ENCODE measurements around the gene NEK8.
"Not testable (repeated sequence)": the region's sequence is repeated elsewhere in the genome, so short reads cannot be mapped to it uniquely, and the experiment has no call there.

The NEK8 gene

DNA sequence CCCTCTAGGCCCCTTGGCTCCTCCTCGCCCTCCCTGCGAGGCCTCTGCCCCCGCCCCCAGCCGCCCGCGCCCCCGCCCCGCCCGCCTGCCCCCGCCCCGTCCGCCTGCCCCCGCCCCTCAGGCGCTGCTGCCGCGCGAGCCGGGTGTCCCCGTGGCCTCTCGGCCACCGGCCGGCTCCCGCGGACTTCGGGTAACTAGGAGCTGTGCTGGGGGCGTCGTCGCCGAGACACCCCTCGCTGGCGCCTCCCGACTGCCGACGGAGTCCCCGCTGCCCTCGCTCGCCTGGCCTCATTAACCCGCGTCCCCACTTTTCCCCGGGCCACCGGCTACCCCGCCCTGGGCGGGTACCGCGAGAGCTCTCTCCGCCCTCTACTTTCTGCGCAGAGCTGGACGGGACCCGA is 2.4 kb upstream of the NEK8 start, which contains the start of gene TLCD1:
Gene TLCD1, minus strand, starts transcription at position 8 of the 401 bp plus-strand sequence. CDS start 136 bp downstream, outside the sequence.
- H3K4me3 ChIP-seq (replicated peaks; ENCODE audit: low read depth, low read length), result peak within 1 kb of the TSS; percentile 70
- peak; percentile 74 for DNase-seq (ENCODE audit: low read depth)
- TF ChIP-seq, protein P1, sequence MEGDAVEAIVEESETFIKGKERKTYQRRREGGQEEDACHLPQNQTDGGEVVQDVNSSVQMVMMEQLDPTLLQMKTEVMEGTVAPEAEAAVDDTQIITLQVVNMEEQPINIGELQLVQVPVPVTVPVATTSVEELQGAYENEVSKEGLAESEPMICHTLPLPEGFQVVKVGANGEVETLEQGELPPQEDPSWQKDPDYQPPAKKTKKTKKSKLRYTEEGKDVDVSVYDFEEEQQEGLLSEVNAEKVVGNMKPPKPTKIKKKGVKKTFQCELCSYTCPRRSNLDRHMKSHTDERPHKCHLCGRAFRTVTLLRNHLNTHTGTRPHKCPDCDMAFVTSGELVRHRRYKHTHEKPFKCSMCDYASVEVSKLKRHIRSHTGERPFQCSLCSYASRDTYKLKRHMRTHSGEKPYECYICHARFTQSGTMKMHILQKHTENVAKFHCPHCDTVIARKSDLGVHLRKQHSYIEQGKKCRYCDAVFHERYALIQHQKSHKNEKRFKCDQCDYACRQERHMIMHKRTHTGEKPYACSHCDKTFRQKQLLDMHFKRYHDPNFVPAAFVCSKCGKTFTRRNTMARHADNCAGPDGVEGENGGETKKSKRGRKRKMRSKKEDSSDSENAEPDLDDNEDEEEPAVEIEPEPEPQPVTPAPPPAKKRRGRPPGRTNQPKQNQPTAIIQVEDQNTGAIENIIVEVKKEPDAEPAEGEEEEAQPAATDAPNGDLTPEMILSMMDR (IDR thresholded peaks at IDR 0.05; ENCODE audit: low read length, missing control alignments), result no peak

DNA sequence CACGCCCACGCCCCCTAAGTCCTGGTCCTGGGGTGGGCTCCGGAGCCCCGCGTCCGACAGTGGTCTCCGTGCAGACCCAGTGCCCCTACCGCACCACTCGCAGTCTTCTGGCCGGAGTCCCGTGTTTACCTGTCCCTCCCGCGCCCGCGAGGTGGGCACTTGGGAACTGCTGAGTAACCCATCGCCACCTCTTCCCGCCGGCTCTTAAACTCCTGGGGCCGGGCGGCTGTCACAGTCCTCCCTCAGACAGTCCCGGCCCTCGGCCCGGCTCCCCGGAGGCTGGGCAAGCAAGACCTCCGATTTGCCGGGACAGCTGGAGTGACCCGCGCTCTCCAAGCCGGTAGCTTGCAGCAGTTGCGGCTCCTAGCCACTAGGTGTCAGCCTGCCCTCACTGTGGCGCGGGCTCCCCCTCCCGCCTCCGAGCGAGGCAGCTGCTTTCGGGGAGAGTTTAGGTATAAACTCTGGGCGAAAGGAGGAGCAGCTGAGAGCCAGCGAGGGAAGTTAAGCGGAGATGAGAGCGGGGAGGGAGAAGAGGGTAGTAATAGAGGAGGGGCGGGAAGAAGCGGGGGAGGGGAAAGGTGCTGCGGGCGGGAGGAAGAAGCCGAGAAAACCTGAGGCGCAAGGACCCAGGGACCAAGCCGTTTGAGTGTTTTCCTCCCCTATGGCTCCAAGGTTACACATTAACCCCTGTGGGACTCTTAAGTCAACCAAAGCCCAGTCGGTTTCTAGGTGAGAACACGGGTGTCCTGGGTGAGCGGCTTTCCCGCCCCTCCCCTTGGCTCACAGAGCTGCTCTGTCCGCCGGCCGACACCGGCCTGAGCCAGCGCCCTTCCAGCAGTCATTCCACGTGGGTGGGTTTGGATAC is 1.7 kb upstream of the NEK8 start:
- TF ChIP-seq, protein P1 (IDR thresholded peaks at IDR 0.05; ENCODE audit: low read length, missing control alignments), result peak; percentile 89
- peak; percentile 94 for DNase-seq (ENCODE audit: low read depth)
- peak overlapping the region; percentile 70 for H3K4me3 ChIP-seq (replicated peaks; ENCODE audit: low read depth, low read length)

DNA sequence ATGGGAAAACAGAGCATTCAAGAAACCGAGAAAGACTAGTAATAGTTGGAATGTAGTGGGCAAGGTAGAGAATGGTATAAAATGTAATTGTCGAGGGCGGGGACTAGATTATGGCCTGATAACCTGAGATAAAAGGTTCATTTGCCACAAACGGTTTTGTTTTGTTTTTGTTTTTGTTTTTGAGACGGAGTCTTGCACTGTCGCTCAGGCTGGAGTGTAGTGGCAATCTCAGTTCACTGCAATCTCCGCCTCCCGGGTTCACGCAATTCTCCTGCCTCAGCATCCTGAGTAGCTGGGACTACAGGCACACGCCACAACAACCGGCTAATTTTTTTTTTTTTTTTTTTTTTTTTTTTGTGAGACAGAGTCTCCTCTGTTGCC is 1.4 kb downstream of the NEK8 start:
- TF ChIP-seq, protein P1 (IDR thresholded peaks at IDR 0.05; ENCODE audit: low read length, missing control alignments), result no peak
- H3K4me3 ChIP-seq (replicated peaks; ENCODE audit: low read depth, low read length), result no peak overlapping the region
- DNase-seq (ENCODE audit: low read depth), result no peak

DNA sequence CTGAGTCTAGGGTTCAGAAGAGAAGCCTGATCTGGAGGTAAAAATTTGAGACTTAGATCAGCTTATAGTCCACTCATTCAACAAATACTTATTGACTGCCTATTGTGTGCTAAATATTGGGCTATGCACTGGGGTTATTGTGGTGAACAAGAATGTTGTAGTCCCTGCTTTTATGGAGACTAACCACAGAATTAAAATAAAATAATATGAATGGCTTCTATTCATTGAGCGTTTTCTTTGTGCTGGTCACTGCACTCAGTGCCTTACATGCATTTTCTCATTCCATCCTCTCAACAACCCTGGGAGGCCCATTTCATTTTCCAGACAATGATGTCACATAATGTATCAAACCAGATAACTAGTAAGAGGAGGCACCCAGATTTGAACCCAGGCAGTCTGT is 4.8 kb downstream of the NEK8 start:
- H3K4me3 ChIP-seq (replicated peaks; ENCODE audit: low read depth, low read length), result no peak overlapping the region
- no peak for DNase-seq (ENCODE audit: low read depth)
- TF ChIP-seq, protein P1 (IDR thresholded peaks at IDR 0.05; ENCODE audit: low read length, missing control alignments), result no peak

DNA sequence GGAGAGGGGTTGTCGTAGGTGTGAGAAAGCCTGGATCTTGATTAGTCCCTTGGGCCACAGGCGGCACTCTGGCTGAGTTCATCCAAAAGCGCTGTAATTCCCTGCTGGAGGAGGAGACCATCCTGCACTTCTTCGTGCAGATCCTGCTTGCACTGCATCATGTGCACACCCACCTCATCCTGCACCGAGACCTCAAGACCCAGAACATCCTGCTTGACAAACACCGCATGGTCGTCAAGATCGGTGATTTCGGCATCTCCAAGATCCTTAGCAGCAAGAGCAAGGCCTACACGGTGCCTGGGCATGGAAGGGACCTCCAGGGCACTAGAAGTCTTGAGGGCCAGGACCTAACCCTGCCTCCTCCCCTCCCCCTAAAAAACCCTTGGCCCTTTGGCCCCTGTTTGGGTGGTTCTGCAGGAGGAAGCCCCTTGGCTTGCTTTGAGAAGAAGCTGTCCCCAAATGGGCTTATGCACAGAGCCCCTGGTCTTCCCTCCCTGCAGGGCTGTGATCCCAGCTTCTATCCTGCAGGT is 6.2 kb downstream of the NEK8 start:
- TF ChIP-seq, protein P1 (IDR thresholded peaks at IDR 0.05; ENCODE audit: low read length, missing control alignments), result no peak
- DNase-seq (ENCODE audit: low read depth), result no peak
- no peak overlapping the region for H3K4me3 ChIP-seq (replicated peaks; ENCODE audit: low read depth, low read length)

DNA sequence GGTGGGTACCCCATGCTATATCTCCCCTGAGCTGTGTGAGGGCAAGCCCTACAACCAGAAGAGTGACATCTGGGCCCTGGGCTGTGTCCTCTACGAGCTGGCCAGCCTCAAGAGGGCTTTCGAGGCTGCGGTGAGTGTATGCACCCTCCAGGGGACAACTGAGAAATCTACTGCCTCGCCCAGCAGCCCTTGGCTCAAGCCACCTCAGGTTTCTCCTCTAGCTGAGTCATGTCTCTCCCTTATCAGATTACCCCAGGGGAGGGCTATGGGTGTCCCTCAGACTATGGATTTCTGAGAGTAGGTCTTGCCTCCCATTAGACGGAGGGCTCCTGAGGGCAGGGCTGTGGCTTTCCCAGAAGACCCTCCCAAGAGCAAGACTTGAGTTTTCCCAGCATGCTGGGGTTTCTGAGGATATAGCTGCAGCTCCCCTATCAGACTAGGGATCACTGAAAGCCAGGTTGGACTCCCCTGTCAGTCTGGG is 6.7 kb downstream of the NEK8 start:
- no peak for DNase-seq (ENCODE audit: low read depth)
- TF ChIP-seq, protein P1 (IDR thresholded peaks at IDR 0.05; ENCODE audit: low read length, missing control alignments), result no peak

DNA sequence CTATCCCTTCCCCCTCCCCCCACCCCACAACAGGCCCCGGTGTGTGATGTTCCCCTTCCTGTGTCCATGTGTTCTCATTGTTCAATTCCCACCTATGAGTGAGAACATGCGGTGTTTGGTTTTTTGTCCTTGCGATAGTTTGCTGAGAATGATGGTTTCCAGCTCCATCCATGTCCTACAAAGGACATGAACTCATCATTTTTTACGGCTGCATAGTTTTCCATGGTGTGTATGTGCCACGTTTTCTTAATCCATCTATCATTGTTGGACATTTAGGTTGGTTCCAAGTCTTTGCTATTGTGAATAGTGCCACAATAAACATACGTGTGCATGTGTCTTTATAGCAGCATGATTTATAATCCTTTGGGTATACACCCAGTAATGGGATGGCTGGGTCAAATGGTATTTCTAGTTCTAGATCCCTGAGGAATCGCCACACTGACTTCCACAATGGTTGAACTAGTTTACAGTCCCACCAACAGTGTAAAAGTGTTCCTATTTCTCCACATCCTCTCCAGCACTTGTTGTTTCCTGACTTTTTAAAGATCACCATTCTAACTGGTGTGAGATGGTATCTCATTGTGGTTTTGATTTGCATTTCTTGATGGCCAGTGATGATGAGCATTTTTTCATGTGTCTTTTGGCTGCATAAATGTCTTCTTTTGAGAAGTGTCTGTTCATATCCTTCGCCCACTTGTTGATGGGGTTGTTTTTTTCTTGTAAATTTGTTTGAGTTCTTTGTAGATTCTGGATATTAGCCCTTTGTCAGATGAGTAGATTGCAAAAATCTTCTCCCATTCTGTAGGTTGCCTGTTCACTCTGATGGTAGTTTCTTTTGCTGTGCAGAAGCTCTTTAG is 7.6 kb downstream of the NEK8 start:
- not testable (repeated sequence) for DNase-seq (ENCODE audit: low read depth); H3K4me3 ChIP-seq (replicated peaks; ENCODE audit: low read depth, low read length)

More for the DNA sequence above, 6.7 kb downstream of the NEK8 start:
- H3K4me3 ChIP-seq (replicated peaks; ENCODE audit: low read depth, low read length), result no peak overlapping the region

All from fibroblast of pulmonary artery (primary cell).